Raji (cell line): ENCODE results near the gene PLCL1.

Experiments used
- POLR2A ChIP-seq: IDR thresholded peaks from 2 replicates; pipeline ENCODE4 v1.6.1; 2011; ENCODE audit warnings: low read depth, low read length, control low read depth; ENCODE audit not compliant: insufficient read depth

Gene PLCL1

DNA sequence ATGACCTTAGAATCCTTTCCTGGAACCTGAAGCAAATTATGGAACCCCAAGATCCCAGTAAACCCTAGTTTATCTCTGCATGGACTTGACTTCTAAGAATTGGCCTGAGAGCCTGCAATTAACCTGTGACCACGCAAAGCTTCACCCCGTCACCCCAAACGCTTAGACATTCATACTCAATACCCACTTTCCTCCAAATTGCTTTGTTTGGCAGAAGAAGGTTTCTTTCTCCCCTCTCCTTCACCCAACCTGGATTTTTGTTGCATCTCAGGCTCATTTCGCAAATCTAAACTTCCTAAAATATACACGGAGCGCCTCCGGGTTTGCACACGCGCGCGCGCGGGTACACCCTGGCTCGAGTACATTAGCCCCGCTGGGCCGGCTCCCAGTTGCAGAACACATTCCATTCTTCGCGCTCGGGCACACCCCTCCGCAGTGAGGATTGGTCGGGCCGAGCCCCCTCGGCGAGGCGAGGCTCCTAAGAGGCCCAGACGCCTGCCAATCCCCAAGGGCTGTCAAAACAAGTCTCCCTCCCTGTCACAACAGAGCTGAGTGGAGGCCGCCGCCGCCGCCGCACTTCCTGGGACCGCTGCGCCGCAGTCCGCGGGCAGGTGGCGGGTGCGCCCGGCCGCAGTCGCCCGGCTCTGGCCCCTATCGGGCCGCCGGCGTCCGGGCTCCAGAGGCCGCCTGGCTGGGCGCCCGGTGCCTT lies at the start of gene PLCL1:
TSS of gene PLCL1 (plus strand) at position 545 of the 709 bp plus-strand sequence.
- no peak for TF ChIP-seq POLR2A

DNA sequence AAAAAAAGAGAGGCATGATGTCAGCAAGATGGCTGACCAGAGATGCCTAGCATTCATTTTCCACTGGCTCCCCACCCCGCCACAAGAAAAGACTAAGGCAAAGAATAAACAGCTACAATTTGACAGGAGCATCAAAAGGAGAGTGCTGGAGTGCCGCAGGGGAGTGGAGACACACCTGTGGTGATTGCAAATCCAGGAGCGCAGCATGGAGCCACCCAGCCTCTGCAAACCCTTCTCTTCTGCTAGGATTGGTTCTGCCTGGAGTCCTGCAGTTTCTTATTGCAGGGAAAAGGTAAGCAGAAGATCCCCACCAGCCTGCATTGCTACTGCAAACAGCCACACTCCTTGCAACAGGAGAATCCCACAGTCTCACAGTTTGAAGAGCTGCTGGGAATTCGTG lies 45.4 kb upstream of the PLCL1 start:
- no peak for TF ChIP-seq POLR2A

DNA sequence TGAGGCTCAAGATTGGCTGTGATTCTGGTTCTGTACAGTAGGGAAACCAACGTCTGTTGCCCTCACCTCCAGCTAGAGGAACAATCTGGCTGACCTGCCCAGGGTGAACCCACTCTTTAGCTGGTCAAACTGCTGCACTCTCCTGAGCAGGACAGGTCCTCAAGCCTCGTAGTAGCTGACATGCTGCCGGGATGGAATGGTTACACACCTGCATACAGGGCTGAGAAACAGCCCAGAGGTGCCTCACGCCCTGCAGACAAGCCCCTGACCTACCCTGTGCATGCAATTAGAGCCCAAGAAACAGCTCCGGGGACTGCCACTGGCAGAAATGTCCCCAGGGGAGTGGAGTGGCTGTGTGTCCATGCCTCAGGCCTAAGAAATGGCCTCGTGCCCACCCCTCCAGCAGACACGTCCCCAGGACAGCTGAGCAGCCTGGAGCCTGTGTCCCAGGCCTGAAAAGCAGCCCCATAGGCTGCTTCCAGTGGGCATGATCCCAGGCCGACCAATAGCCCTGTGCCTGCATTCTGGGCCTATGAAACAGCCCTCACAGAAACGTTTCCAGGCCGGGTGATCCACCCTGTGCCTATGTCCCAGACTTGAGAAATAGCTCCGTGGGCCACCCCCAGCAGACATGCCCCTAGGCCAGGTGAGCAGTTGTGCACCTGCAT lies 44.6 kb upstream of the PLCL1 start:
- TF ChIP-seq POLR2A, result no peak

DNA sequence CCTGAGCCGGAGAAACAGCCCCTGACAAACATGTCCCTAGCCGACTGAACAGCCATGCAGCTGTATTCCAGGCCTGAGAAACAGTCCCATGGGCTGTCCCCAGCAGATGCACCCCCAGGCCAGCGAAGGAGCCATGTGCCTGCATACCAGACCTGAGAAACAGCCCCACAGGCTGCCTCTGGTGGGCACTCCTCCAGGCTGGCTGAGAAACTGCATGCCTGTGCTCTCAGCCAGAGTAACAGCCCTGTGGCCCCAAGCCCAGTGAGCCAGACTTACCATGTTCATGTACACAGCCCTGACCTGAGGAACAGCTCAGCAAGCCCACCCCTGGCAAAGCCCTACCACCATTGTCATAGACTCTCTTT lies 44.1 kb upstream of the PLCL1 start:
- TF ChIP-seq POLR2A, result no peak

DNA sequence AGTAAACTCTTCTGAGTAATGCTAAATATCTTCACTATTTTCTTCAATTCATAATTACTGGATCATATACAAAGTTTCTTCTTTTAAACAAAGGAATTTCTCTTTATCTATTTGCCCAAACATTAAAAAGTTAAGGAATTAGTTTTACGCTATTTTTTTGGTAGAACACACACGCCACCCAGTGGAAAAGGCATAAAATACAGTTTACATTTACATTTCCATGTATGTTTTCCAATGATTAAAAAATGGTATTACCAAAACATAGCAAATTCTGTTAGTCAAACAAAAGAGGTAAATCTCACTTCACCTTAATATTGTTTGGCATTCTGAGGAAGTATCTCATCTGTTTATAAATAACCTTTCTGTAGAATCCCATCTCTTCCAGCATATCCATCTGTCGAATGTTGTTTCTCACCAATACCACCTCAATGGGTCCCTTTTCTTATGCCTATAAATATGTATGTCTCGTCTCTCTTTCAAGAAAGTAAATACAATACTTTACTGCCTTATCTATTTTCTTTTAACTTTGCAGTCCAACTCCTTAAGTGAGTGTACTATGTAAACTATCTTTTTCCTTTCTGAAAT lies 26.5 kb upstream of the PLCL1 start:
- TF ChIP-seq POLR2A, result no peak

DNA sequence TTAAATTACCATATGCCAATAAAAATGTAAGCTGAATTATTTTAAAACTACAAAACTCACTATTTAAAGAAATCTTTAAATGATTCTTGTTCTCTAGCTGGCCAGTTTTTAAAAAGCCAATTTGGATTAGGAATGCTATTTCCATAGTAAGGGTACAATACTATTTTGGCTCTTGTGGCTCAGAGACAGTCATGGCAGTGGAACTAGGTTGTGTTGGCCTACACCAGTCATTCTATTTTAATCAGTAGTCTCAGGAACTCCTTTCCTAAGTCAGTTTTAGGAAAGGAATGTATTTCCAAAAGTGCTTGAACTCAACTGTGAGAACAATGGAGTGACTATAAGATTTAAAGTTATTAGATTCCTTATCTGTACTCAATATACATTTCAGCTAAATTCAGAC lies 25.1 kb upstream of the PLCL1 start:
- TF ChIP-seq POLR2A, result no peak

DNA sequence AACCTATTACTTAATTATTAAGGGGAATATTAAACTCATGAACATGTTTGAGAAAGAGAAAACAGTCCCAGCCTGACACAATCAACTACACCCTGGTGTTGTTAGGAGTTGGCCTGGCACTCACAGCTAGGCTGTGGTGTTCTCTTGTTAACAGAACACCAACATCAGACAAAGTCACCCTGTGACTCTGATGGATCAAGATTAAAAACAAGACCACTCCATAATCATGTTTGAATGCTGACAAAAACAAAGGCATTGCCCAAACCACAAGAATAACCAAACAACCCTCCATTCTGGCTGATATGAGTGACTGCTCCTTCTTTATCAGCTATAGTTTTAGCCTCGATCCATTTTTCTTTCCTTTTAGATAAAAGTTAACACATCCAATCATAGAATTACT lies 22.3 kb upstream of the PLCL1 start:
- TF ChIP-seq POLR2A, result no peak

DNA sequence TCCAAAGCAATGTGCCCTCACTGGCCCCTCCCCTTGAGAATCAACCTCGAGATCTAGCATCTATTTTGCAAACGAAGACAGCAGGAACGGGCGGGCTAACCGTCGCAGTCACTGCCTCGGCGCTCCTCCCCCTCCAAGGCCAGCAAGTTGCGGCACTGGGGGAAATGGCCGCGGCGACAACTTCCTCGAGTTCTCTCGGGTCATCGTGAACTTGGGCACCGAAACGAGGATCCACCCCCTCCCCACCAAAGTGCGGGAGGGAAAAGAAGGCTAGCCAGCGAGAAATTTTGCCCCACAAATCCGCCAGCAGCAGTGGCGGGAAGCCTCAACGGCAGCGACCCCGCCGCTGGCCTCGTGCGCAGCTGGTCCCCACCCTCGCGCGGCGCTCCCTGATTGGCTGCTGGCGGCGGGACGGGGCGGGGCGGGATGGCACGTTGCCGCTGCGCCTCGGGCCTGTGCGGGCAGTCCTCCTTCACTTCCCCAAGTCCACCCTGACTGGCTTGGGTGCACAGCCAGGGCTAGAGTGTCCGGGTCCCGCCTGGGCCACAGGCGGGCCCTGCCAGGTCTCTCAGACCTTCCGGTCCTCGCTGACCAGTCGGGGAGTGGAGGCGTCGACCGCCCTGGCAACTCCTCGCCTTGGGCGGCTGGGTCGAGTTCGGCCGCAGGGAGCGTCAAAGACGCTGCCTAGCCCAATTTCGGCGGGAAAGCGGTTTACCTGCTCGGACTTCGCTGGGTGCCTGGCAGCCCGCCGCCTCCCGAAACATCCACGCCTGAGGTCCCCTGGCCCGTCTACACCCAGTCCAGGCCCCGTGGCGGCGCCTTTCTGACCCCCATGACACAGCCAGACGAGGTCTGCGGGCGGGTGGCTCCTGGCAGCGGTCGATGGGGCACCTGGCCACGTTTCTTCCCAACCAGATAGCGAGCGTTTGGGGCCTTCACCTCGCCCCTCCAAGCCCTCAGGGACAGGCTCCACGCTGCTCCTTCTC lies 19.1 kb upstream of the PLCL1 start, which contains the start of gene BOLL:
TSS of gene BOLL (minus strand) at position 364 of the 986 bp plus-strand sequence. CDS start 3,469 bp downstream, outside the sequence.
- TF ChIP-seq POLR2A, result no peak

DNA sequence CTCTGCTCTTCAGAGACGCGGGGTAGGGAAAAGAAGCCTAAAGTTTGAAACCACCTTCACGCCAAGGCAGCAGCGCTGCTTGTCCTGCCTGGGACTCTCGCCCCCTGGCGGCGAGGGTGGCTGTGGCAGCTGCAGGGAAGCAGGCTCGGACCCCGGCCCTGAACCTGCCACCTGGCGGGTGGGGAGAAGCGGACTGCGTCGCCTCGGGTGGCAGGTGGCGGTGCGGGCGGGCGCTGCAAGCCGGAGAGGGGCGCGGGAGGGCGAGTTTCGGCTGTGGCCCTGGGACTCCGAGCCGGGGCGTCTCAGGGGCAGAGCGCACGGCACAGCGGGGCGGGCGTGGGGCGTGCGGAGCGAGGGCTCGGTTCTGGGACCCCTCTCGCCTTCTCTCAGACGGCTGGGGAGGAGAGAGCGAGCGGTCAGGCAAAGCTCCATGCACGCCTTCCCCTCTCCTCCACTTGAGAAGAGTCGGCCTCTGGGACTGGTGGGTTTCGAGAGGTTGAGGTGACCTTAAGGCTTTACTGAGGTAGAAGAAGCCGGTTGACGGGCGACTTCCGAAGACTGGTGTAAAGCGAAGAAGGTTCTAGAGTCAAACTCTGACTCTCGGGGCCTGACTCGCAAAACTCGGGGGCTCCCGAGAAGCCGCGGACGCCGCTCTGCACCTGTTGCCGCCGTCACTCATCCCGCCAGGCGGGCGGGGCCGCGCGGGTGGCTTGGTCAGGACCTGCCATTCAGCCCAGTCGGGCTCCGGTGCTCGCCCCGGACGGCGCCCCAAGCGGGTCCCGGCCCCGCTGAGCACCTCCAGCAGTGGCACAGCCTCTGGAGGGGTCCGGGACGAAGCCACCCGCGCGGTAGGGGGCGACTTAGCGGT lies 18.1 kb upstream of the PLCL1 start:
- TF ChIP-seq POLR2A, result no peak

DNA sequence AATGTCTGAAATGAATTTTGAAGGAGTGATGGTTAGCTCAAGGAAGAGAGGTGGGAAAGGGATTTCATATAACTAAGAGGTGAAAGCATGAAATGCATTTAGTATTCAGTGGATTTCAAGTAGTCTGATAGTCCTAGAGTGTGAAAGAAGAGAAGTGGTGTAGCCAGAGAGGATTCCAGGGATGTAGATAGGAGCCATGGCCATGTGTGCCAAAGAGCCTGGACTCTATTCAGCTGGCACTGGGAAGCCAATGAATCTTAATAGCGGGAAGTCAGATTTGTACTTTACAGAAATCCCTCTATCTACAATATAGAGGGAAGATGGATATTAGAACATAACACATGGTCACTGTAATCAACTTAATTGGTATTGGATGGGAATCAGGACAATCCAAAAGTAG lies 10.9 kb upstream of the PLCL1 start:
- no peak for TF ChIP-seq POLR2A

DNA sequence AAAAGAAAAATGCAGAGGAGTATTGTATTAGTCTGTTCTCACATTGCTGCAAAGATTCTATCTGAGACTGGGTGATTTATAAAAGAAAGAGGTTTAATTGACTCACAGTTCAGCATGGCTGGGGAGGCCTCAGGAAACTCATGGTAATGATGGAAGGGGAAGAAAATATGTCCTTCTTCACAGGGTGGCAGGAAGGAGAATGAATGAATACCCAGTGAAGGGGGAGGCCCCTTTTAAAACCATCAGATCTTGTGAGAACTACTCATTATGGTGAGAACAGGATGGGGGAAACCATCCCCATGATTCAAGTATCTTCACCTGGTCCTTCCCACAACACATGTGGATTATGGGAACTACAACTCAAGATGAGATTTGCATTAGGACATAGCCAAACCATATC lies 9.1 kb upstream of the PLCL1 start:
- TF ChIP-seq POLR2A, result no peak

DNA sequence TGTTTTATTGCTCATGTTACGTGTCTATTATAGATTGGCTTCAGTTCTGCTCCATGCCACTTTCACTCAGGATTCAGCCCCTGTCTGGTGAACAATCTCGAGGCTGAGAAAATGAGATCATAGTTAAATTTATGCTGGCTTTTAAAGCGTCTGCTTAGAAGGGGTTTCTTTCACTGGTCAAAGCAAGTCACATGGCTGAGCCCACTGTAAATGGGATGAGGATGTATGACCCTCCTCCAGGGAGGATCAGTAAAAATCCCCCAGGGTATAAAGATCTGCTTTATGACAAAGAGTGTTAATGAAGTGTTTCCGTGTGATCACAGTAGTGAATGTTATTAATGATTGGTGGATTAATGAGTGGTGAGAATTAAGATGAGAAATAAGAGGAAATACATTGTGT lies 6.2 kb upstream of the PLCL1 start:
- TF ChIP-seq POLR2A, result no peak

DNA sequence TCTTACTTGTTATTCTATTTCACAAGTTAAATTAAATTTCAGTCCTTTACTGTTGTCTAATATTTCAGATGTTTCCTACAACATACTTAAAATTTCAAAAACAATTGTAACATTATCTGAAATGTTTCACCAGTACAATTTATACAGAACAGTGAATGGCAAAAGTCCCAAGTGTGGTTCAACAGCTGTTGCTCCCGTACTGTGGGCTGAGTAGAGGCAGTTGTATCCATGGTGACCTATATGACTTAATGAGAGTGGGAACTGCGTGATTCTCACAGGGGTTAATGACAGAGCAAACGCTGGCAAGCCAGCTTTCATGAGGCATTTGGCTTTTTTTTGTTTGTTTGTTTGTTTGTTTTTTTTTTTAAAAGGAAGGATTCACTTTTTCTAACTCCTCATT lies 5.3 kb upstream of the PLCL1 start:
- no peak for TF ChIP-seq POLR2A

DNA sequence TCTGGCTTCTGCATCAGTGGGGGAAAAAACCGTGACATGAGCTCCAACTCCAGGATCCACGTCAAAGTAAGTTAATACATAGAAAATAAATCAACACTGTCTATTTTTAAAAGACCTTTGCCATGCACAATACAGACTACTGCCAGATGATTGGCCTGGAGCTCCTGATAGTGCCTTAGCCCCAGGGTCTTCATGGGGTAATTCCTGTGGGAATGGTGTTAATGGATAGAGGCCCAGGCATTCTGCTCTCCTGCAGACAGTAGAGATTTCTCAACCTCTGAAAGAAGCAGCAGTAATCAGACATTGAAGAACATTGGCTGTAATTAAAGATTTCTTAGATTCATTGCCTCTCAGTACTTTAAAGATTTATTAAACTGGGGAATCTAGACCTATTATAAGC lies 4.3 kb upstream of the PLCL1 start:
- TF ChIP-seq POLR2A, result no peak
